ENCODE data around the gene PEAK3. TPM values are rescaled to one million over a fixed set of nuclear protein-coding genes. Genes with fewer than 3 reads are reported as not detected.

The PEAK3 gene
- total RNA-seq, 3 donors from 2014 or later = 1.8 TPM; not detected in 2

DNA sequence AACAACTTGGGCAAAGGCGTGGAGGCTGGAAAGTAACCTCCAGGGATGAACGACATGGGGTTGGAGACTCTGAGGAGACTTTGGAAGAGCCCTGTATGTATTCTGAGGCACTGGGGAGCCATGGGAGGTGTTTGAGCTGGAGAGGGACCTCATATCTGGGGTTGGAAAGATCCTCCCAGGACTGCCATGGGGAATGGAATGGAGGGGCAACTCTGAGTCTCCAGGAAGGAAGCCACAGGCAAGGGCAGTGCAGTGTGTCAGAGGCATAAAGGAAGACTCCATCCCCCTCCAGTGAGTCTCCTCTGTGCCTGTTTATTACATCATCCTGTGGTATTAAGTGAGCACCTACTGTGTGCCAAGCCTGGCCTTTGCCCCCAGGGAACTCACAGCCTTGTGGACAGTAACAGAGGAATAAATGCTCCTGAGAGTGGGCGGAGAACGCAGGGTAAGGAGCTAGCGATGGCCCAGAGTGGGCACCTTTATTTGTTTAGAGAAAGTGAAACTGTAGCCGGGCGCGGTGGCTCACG is 7.7 kb downstream of the PEAK3 start:
- DNase-seq (ENCODE audit: low spot score in 2 of 2) = no peak
- Histone ChIP-seq H3K36me3 (no peaks in the 10 kb centered on the region), H3K9me3 (no peaks in the 10 kb centered on the region), H3K4me3 (peak overlapping the region; percentile 18 to 100 (median 20)), H3K27me3 (no peaks in the 10 kb centered on the region), H3K4me1 (peaks cover 17 to 25% of the 10 kb centered on the region in 2 donors), H3K27ac (peak overlapping the region; percentile 86 to 99)
- no peak for TF ChIP-seq CTCF (IDR thresholded peaks at IDR 0.05)
- TF ChIP-seq POLR2A (IDR thresholded peaks at IDR 0.05) = no peak
- TF ChIP-seq POLR2AphosphoS5 (IDR thresholded peaks at IDR 0.05) = no peak
- intact Hi-C loops (cut with DNase I; ENCODE audit: low total_unique reads) = loop anchor here (5.0 to 10.0 kb wide), 2 partner anchors 37 to 109 kb away; partner anchors contain the start of genes DOT1L, PLEKHJ1 and SF3A2

DNA sequence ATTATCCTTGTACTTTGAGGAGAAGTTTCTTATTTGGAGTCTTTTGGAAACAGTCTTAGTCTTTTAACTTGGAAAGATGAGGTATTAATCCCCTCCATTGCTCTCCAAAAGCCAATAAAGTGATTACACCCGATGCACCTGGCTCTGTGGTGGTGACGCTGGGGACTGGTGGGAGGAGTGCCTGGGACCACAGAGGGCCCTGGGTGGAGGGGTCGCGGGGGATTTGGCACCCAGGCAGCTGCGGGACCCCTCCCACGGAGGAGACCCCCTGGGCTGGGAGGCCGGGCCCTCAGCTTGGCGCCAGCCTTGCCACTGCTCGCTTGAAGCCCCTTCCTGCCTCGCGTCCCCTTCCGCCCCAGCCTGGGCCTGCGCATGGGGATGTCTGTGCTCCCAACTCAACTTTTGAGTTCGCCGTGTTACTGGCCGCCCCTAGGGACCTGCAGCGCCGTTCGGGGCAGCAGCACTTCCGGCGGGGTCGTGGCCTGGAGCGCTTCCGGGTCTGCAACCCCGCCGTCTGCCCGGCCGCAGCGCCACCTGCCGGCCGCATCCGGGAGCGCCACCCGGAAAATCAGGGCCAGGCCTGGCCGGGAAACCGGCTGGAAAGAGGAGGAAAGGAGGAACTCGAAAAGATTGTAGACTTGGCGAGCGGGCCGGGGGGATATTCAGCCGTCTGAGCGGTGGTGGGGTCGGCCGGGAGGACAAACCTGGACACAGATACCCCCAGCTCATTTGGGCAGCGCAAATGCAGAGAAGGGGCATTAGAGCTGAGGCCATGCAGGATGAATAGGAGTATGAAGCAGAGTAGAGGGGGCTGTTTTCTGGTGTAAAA is 8.4 kb downstream of the PEAK3 start:
- H3K4me3 ChIP-seq = peak overlapping the region; percentile 18 to 100 (median 20)
- TF ChIP-seq CTCF (IDR thresholded peaks at IDR 0.05) = peak; percentile 94 to 98 (median 98)
- no peak for TF ChIP-seq POLR2A (IDR thresholded peaks at IDR 0.05)
- peak; percentile 34 to 69 (median 57) for TF ChIP-seq POLR2AphosphoS5 (IDR thresholded peaks at IDR 0.05)
- intact Hi-C loops (cut with DNase I; ENCODE audit: low total_unique reads) = loop anchor here (5.0 to 10.0 kb wide), 2 partner anchors 36 to 109 kb away; partner anchors contain the start of genes DOT1L, PLEKHJ1 and SF3A2
- H3K9me3 ChIP-seq = no peaks in the 10 kb centered on the region
- no peaks in the 10 kb centered on the region for H3K36me3 ChIP-seq
- no peaks in the 10 kb centered on the region for H3K27me3 ChIP-seq
- H3K4me1 ChIP-seq = peaks cover 17 to 25% of the 10 kb centered on the region in 2 donors
- H3K27ac ChIP-seq = peak overlapping the region; percentile 86 to 99
- DNase-seq (ENCODE audit: low spot score in 2 of 2) = peak in 1 of 2 donors; percentile 82

DNA sequence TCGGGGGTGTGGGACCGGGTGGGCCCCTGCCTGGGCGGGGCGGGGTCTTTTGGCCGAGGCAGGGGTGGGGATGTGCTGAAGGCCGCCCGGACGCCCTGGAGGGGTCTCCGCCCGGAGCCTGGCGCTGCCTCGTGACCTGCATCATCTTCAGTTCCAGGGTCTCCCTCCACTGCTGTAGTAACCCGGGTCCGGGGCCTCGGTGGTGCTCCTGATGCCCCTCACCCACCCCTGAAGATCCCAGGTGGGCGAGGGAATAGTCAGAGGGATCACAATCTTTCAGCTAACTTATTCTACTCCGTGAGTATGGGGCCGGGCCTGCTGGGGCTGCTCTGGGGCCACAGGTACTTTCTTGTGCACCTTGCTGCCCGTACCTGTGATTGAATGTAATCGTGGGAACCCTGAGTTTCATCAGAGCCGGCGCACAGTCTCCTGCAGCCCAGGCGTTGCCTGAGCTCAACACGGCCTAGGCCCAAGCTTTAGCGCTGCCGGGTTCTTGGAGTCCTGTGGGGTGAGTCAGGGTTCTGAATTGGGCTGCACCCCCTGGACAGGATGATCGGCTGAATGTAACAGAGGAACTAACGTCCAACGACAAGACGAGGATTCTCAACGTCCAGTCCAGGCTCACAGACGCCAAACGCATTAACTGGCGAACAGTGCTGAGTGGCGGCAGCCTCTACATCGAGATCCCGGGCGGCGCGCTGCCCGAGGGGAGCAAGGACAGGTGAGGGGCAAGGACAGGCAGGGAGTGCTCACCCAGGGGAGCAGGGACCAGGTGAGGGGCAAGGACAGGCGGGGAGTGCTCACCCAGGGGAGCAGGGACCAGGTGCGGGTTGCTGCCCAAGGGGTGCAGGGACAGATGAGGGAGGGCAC is 10.5 kb downstream of the PEAK3 start:
- H3K9me3 ChIP-seq = no peaks in the 10 kb centered on the region
- TF ChIP-seq CTCF (IDR thresholded peaks at IDR 0.05) (no peak), POLR2AphosphoS5 (IDR thresholded peaks at IDR 0.05) (peak in 2 of 3 donors; percentile 9 to 14)
- no peaks in the 10 kb centered on the region for H3K36me3 ChIP-seq
- H3K27me3 ChIP-seq = no peaks in the 10 kb centered on the region
- DNase-seq (ENCODE audit: low spot score in 2 of 2) = no peak
- intact Hi-C loops (cut with DNase I; ENCODE audit: low total_unique reads) = loop anchor here (5.0 to 10.0 kb wide), 2 partner anchors 34 to 107 kb away; partner anchors contain the start of genes DOT1L, PLEKHJ1 and SF3A2
- peak overlapping the region; percentile 99 to 100 for H3K27ac ChIP-seq
- peak overlapping the region; percentile 76 to 100 (median 82) for H3K4me3 ChIP-seq
- H3K4me1 ChIP-seq = peaks cover 24 to 25% of the 10 kb centered on the region in 2 donors

- TF ChIP-seq POLR2AphosphoS5 (IDR thresholded peaks at IDR 0.05) (peak; percentile 83 to 87 (median 87)), POLR2A (IDR thresholded peaks at IDR 0.05) (no peak), CTCF (IDR thresholded peaks at IDR 0.05) (no peak)
- Histone ChIP-seq H3K9me3 (no peaks in the 10 kb centered on the region), H3K27ac (peak overlapping the region; percentile 99 to 100), H3K36me3 (no peaks in the 10 kb centered on the region), H3K4me1 (peaks cover 22 to 26% of the 10 kb centered on the region in 2 donors), H3K4me3 (peak overlapping the region; percentile 76 to 100 (median 82)), H3K27me3 (no peaks in the 10 kb centered on the region)
- intact Hi-C loops (cut with DNase I; ENCODE audit: low total_unique reads) = loop anchor here (5.0 to 10.0 kb wide), 2 partner anchors 33 to 106 kb away; partner anchors contain the start of genes DOT1L, PLEKHJ1 and SF3A2
- peak; percentile 77 to 86 for DNase-seq (ENCODE audit: low spot score in 2 of 2)
These were observed 11.3 kb downstream of the PEAK3 start for GRCh38 chr19:2270423-2271233.

Data from breast epithelium (tissue), 4 donors.